H1 (cell line): ENCODE measurements around the gene TMEM120B.

ENCODE experiments used
- CTCF ChIP-seq, 3 experiments: IDR thresholded peaks; 1 replicate in 2 of 3; 2 replicates in 1 of 3; pipeline versions ENCODE4 v1.5.1 to v1.6.1; 2011; ENCODE audit warnings: low read length in 3 of 3, mild to moderate bottlenecking in 3 of 3, inconsistent platforms in 2 of 3, low read depth in 1 of 3, moderate library complexity in 1 of 3; ENCODE audit not compliant: insufficient read depth in 1 of 3; ENCODE audit errors: control extremely low read depth in 1 of 3
- JUND ChIP-seq: IDR thresholded peaks from 2 replicates; pipeline ENCODE4 v1.6.1; 2011; ENCODE audit warnings: mild to moderate bottlenecking, improper control_type of control experiment, low read length
- MAFK ChIP-seq: IDR thresholded peaks from 2 replicates; pipeline ENCODE4 v1.6.1; 2012; ENCODE audit warnings: low read depth, mild to moderate bottlenecking, improper control_type of control experiment, low read length
- TAF1 ChIP-seq: IDR thresholded peaks from 2 replicates; pipeline ENCODE4 v1.6.1; 2011; ENCODE audit warnings: mild to moderate bottlenecking, low read depth, low read length
- TCF12 ChIP-seq: IDR thresholded peaks from 2 replicates; pipeline ENCODE4 v1.6.1; 2011; ENCODE audit warnings: low read depth, mild to moderate bottlenecking, low read length

DNA sequence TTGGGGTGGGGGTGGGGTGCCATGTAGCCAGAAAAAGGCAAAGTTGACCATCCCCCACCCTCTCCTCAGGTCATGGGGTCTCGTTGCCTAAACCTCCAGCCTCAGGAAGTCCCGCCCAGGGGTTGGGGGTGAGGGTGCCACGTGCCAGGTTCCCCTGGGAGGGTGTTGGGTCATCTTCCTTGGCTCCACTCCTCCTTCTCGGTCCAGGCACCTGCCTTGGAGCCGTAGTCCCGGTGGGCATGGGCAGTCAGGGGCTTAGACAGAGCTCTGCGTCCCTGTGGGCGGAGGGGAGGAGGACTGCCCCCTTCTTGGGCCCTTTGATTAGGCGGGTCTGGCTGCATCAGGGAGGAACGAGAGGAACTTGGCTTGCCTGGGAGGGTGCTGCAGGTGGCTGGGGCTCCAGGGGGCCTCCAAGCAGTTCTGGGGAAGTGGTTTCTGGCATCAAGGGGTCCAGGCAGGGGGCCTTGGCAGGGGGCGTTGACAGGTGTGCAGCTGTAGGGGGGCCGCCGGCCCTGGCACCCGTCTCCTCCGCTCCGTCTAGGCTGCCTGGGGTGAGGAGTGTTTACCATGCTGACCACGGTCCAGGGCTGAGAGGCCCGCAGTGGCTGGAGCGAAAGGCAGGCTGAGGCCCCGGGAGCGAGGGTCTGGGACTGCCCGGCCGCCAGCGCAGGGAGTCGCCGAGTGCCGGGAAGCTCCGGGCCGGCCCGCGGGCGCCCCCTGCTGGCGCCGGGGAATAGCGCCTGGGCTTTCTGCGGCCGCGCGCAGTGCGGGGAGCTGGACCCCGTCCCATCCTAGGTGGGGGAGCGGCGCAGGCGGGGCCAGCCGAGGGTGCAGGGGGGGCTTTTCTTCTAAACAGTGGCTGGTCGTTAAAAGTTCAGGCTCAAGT is 99.1 kb downstream of the TMEM120B start:
- no peak for TF ChIP-seq MAFK
- TF ChIP-seq TCF12: no peak
- 0 out of 2 replicates have a peak, but pooled peaks have one; percentile 35 for TF ChIP-seq JUND
- TF ChIP-seq TAF1: peak; percentile 63
- peak in 2 of 3 experiments; percentile 69 to 95; a peak in 3 of 4 replicates for TF ChIP-seq CTCF (IDR thresholded peaks at IDR 0.05; ENCODE audit: control extremely low read depth in 1 of 3, insufficient read depth in 1 of 3, low read depth in 1 of 3, low read length in 3 of 3)
